Choroid plexus epithelial cell (primary cell): ENCODE measurements around the gene SERAC1.

Source experiments
- DNase-seq: peaks from one replicate; pipeline ENCODE4 v3.0.0-alpha.2; 2010; ENCODE audit warnings: low read depth
- H3K4me3 ChIP-seq: 2 replicates; pipeline ENCODE4 v1.5.1; 2011; ENCODE audit warnings: low read depth, mild to moderate bottlenecking, control low read depth, low read length, moderate library complexity
- CTCF ChIP-seq: conservative IDR thresholded peaks from 2 replicates; pipeline ENCODE4 v1.5.1; 2011; ENCODE audit warnings: low read depth, mild to moderate bottlenecking, control low read depth, inconsistent platforms, low read length, moderate library complexity

SERAC1 gene

GRCh38 chr6:158121335-158121734 lies 46.7 kb downstream of the SERAC1 start:
- TF ChIP-seq CTCF, result no peak
- no peak overlapping the region for H3K4me3 ChIP-seq
- DNase-seq, result no peak

GRCh38 chr6:158118886-158119285 lies 49.2 kb downstream of the SERAC1 start:
- no peak for DNase-seq
- TF ChIP-seq CTCF, result no peak
- H3K4me3 ChIP-seq, result no peak overlapping the region

- DNase-seq, result no peak
- no peak overlapping the region for H3K4me3 ChIP-seq
- no peak for TF ChIP-seq CTCF
Observed at GRCh38 chr6:158115508-158115907, 52.6 kb downstream of the SERAC1 start.

GRCh38 chr6:158115102-158115501 lies 53.0 kb downstream of the SERAC1 start:
- no peak for DNase-seq
- TF ChIP-seq CTCF, result no peak
- H3K4me3 ChIP-seq, result no peak overlapping the region

GRCh38 chr6:158113802-158114201 lies 54.3 kb downstream of the SERAC1 start:
- no peak for TF ChIP-seq CTCF
- DNase-seq, result no peak
- H3K4me3 ChIP-seq, result no peak overlapping the region

- no peak for DNase-seq
- H3K4me3 ChIP-seq, result no peak overlapping the region
- no peak for TF ChIP-seq CTCF
Observed at GRCh38 chr6:158111987-158112386, 56.1 kb downstream of the SERAC1 start.

GRCh38 chr6:158110986-158111385 lies 57.1 kb downstream of the SERAC1 start:
- no peak for TF ChIP-seq CTCF
- no peak overlapping the region for H3K4me3 ChIP-seq
- no peak for DNase-seq
